ENCODE measurements around the gene ARHGAP27.

GRCh38 chr17:45404870-45405249, 27.8 kb downstream of the ARHGAP27 start:
- TF ChIP-seq, protein P1, sequence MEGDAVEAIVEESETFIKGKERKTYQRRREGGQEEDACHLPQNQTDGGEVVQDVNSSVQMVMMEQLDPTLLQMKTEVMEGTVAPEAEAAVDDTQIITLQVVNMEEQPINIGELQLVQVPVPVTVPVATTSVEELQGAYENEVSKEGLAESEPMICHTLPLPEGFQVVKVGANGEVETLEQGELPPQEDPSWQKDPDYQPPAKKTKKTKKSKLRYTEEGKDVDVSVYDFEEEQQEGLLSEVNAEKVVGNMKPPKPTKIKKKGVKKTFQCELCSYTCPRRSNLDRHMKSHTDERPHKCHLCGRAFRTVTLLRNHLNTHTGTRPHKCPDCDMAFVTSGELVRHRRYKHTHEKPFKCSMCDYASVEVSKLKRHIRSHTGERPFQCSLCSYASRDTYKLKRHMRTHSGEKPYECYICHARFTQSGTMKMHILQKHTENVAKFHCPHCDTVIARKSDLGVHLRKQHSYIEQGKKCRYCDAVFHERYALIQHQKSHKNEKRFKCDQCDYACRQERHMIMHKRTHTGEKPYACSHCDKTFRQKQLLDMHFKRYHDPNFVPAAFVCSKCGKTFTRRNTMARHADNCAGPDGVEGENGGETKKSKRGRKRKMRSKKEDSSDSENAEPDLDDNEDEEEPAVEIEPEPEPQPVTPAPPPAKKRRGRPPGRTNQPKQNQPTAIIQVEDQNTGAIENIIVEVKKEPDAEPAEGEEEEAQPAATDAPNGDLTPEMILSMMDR (conservative IDR thresholded peaks at IDR 0.05; ENCODE audit: low read depth, low read length): no peak
- no peak for TF ChIP-seq EZH2 (IDR thresholded peaks at IDR 0.05; ENCODE audit: borderline replicate concordance, low read depth, low read length, poor library complexity, severe bottlenecking)
